A549 treated with dexamethasone at 1 μM for 4 hours (cell line): ENCODE measurements around the gene GSE1. TPM values are rescaled to one million over a fixed set of nuclear protein-coding genes. Genes with fewer than 3 reads are reported as not detected.

Source experiments
- total RNA-seq: library from RNA; stranded (reverse); fragments of 200-300 nt; extraction: Qiagen RNA extraction; gene quantifications from 5 replicates; pipeline ENCODE4 v1.2.3, GENCODE V29; 2022

Gene GSE1
- 18.7 to 28.4 TPM (median 24.2 TPM) in 5 replicates for total RNA-seq

DNA sequence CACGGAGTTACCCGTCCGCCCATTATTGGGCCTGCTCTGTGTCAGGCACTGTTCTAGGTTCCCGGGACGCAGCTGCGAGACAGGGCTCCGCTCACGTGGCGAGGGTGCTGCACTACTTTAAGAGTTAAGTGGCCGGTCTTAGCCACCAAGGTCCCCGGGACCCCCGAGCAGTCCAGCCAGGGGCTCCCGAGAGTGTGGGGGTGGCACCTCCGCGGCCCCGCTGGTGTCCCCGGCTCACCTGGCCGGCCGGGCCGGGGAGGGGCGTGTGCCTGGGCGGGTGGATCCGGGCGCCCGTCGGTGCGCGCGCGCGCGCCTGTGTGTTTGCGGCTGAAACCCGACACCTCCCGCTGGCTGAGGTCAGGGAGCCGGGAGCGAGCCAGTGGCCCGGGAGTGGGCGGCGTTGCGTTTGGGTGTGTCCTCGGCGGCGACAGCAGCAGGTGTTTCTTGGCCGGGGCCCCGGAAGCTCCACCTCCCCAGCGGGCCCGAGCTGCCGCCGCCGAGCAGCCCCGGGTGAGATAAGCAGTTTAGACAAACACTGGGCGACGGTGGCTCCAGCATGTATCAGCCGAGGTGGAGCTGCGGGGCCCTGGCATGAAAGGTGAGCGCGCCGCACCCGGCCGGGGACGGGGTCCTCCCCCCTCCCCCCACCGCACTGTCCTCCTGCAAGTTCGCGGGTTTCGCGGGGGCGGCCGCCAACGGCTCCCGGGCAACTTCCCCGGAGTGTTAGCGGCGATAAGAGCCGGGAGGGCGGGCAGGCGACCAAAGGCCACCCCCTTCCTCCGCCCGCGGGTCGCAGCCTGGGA, at the start of gene GSE1:
Gene GSE1, plus strand, starts transcription at position 522 of the 803 bp plus-strand sequence. Its CDS starts 70 bp downstream, at position 592.

GRCh38 chr16:85688586-85689284, 75.6 kb downstream of the GSE1 start, which contains the start of gene GINS2:
GINS2 (minus strand) TSS chr16:85688954; CDS start chr16:85688898, 56 bp downstream.

Other genes with a start within 250 kb of the GSE1 start
- gene GINS2, start 75.6 kb downstream of the GSE1 start, total RNA-seq, result 27.4 to 33.6 TPM (median 30.0 TPM) in 5 replicates
- gene C16orf74, start 137.8 kb downstream of the GSE1 start, total RNA-seq, result 11.6 to 14.9 TPM (median 13.1 TPM) in 5 replicates
- 54.8 to 72.0 TPM (median 67.6 TPM) in 5 replicates for gene EMC8, start 186.2 kb downstream of the GSE1 start, total RNA-seq
- gene COX4I1, start 186.4 kb downstream of the GSE1 start, total RNA-seq, result 718 to 780 TPM (median 754 TPM) in 5 replicates